Erythroblast (primary cell): ENCODE results near the gene BMI1.

ENCODE experiments used
- GATA1 ChIP-seq: IDR thresholded peaks from 2 replicates; pipeline ENCODE4 v1.6.1; 2011; ENCODE audit warnings: low read depth, mild to moderate bottlenecking, control low read depth, low read length, moderate library complexity
- POLR2A ChIP-seq: IDR thresholded peaks from 2 replicates; pipeline ENCODE4 v1.6.1; 2011; ENCODE audit warnings: mild to moderate bottlenecking, low read length

- TF ChIP-seq POLR2A (no peak), GATA1 (no peak)
These were observed 51.4 kb downstream of the BMI1 start for GRCh38 chr10:22372298-22372697.
